CD4-positive, CD25-positive, alpha-beta regulatory T cell (primary cell): ENCODE measurements around the gene LMNTD2. TPM values are rescaled to one million over a fixed set of nuclear protein-coding genes. Genes with fewer than 3 reads are reported as not detected.
A peak's percentile ranks its signal among the peaks of the same experiment; 100 is the strongest.

Experiments
- ATAC-seq, 2 donors: fragments of 150-1000 bp; cut with Tn5 transposase; one replicate each; pipeline ENCODE4 v1.10.0; 2021; ENCODE audit warnings: low read depth in 2 of 2, moderate number of reproducible peaks in 2 of 2, moderate library complexity in 1 of 2
- DNase-seq, 3 donors: peaks; one replicate each; pipeline versions ENCODE4 v3.0.0 to v3.0.0-alpha.2; 2012 to 2022; ENCODE audit warnings: mixed read lengths in 1 of 3
- H3K27ac ChIP-seq: one replicate; pipeline ENCODE4 v1.7.0; 2013; ENCODE audit warnings: mild to moderate bottlenecking, low read length; ENCODE audit not compliant: insufficient read depth, poor library complexity, severe bottlenecking
- H3K27me3 ChIP-seq: one replicate; pipeline ENCODE4 v1.7.0; 2013; ENCODE audit warnings: low read length; ENCODE audit not compliant: control insufficient read depth, insufficient read depth
- H3K36me3 ChIP-seq: one replicate; pipeline ENCODE4 v1.7.0; 2013; ENCODE audit warnings: mild to moderate bottlenecking, low read length, moderate library complexity; ENCODE audit not compliant: control insufficient read depth, insufficient read depth
- H3K4me1 ChIP-seq: 2 replicates; pipeline ENCODE4 v1.7.0; 2013; ENCODE audit warnings: mild to moderate bottlenecking, low read length; ENCODE audit not compliant: insufficient read depth, control insufficient read depth, poor library complexity, severe bottlenecking
- H3K4me3 ChIP-seq: one replicate; pipeline ENCODE4 v1.7.0; 2013; ENCODE audit warnings: low read depth, mild to moderate bottlenecking, low read length, moderate library complexity
- H3K9me3 ChIP-seq, 2 experiments: 1 replicate in 1 of 2; 2 replicates in 1 of 2; pipeline ENCODE4 v1.7.0; 2013; ENCODE audit warnings: low read length in 2 of 2, mild to moderate bottlenecking in 1 of 2, moderate library complexity in 1 of 2; ENCODE audit not compliant: control insufficient read depth in 2 of 2
- H3K27ac Mint-ChIP-seq, 3 donors: one replicate each; pipeline ENCODE4 v1.8.0; 2020 to 2022; ENCODE audit warnings: mild to moderate bottlenecking in 3 of 3, mixed read lengths in 3 of 3, moderate library complexity in 2 of 3
- H3K27me3 Mint-ChIP-seq: one replicate; pipeline ENCODE4 v1.8.0; 2022; ENCODE audit warnings: mild to moderate bottlenecking, mixed read lengths
- H3K36me3 Mint-ChIP-seq: one replicate; pipeline ENCODE4 v1.8.0; 2020; ENCODE audit warnings: mixed read lengths
- H3K4me1 Mint-ChIP-seq, 4 donors: one replicate each; pipeline ENCODE4 v1.8.0; 2020 to 2022; ENCODE audit warnings: mixed read lengths in 4 of 4, mild to moderate bottlenecking in 1 of 4
- H3K4me3 Mint-ChIP-seq, 4 donors: one replicate each; pipeline ENCODE4 v1.8.0; 2020 to 2022; ENCODE audit warnings: mild to moderate bottlenecking in 4 of 4, mixed read lengths in 4 of 4, moderate library complexity in 3 of 4
- H3K9me3 Mint-ChIP-seq, 7 donors: one replicate each; pipeline ENCODE4 v1.8.0; 2020 to 2022; ENCODE audit warnings: mixed read lengths in 7 of 7, mild to moderate bottlenecking in 3 of 7, moderate library complexity in 2 of 7
- polyA plus RNA-seq, 4 donors: library from polyadenylated mRNA; unstranded; fragments of 300-500 nt; fragmentation: Illumina TruSeq; gene quantifications; one replicate each; pipeline ENCODE4 v1.2.3, GENCODE V29; 2021
- total RNA-seq: library from RNA; stranded (reverse); gene quantifications from one replicate; pipeline ENCODE4 v1.2.3, GENCODE V29; 2022

Gene LMNTD2
- total and polyA plus RNA-seq, 5 donors from 2014 or later, result 0.79 to 5.1 (median 1.1) TPM

- Mint-ChIP-seq H3K4me3 (no peak overlapping the region), H3K9me3 (peaks cover 0 to 2% (median 0%) of the 10 kb centered on the region in 7 donors), H3K4me1 (no peaks in the 10 kb centered on the region), H3K36me3 (peaks cover 10% of the 10 kb centered on the region), H3K27me3 (no peaks in the 10 kb centered on the region), H3K27ac (no peak overlapping the region)
- Histone ChIP-seq H3K4me1 (no peaks in the 10 kb centered on the region), H3K27ac (no peak overlapping the region), H3K27me3 (no peaks in the 10 kb centered on the region), H3K36me3 (peaks cover 74% of the 10 kb centered on the region), H3K9me3 (no peaks in the 10 kb centered on the region), H3K4me3 (no peak overlapping the region)
- no peak for DNase-seq
- ATAC-seq, result no peak
These were observed 45.0 kb upstream of the LMNTD2 start for GRCh38 chr11:605286-606129.

GRCh38 chr11:603154-603553 is 42.6 kb upstream of the LMNTD2 start:
- Mint-ChIP-seq H3K36me3 (peaks cover 15% of the 10 kb centered on the region), H3K27me3 (no peaks in the 10 kb centered on the region), H3K4me3 (no peak overlapping the region), H3K27ac (no peak overlapping the region), H3K9me3 (no peaks in the 10 kb centered on the region), H3K4me1 (no peaks in the 10 kb centered on the region)
- Histone ChIP-seq H3K36me3 (peaks cover 76% of the 10 kb centered on the region), H3K9me3 (no peaks in the 10 kb centered on the region), H3K4me3 (no peak overlapping the region), H3K27ac (no peak overlapping the region), H3K27me3 (no peaks in the 10 kb centered on the region), H3K4me1 (no peaks in the 10 kb centered on the region)
- DNase-seq, result no peak
- ATAC-seq, result no peak

- Histone ChIP-seq H3K9me3 (no peaks in the 10 kb centered on the region), H3K36me3 (peaks cover 75% of the 10 kb centered on the region), H3K27me3 (no peaks in the 10 kb centered on the region), H3K27ac (no peak overlapping the region), H3K4me3 (no peak overlapping the region), H3K4me1 (no peaks in the 10 kb centered on the region)
- H3K9me3 Mint-ChIP-seq, result no peaks in the 10 kb centered on the region
- H3K4me1 Mint-ChIP-seq, result no peaks in the 10 kb centered on the region
- H3K4me3 Mint-ChIP-seq, result no peak overlapping the region
- H3K27me3 Mint-ChIP-seq, result no peaks in the 10 kb centered on the region
- DNase-seq, result no peak
- no peak overlapping the region for H3K27ac Mint-ChIP-seq
- H3K36me3 Mint-ChIP-seq, result peaks cover 15% of the 10 kb centered on the region
- ATAC-seq, result no peak
These were observed 41.2 kb upstream of the LMNTD2 start for GRCh38 chr11:601573-602245.

GRCh38 chr11:598005-598680 is 37.6 kb upstream of the LMNTD2 start:
- Mint-ChIP-seq H3K36me3 (peaks cover 14% of the 10 kb centered on the region), H3K4me3 (no peak overlapping the region), H3K9me3 (no peaks in the 10 kb centered on the region), H3K27ac (peak overlapping the region in 1 of 3 donors; percentile 36), H3K4me1 (no peaks in the 10 kb centered on the region), H3K27me3 (no peaks in the 10 kb centered on the region)
- DNase-seq (no peak), ATAC-seq (no peak)
- no peak overlapping the region for H3K4me3 ChIP-seq
- no peaks in the 10 kb centered on the region for H3K27me3 ChIP-seq
- no peak overlapping the region for H3K27ac ChIP-seq
- peaks cover 81% of the 10 kb centered on the region for H3K36me3 ChIP-seq
- H3K4me1 ChIP-seq, result no peaks in the 10 kb centered on the region
- H3K9me3 ChIP-seq, result no peaks in the 10 kb centered on the region

- Histone ChIP-seq H3K4me3 (no peak overlapping the region), H3K36me3 (peaks cover 83% of the 10 kb centered on the region), H3K27me3 (no peaks in the 10 kb centered on the region), H3K9me3 (no peaks in the 10 kb centered on the region), H3K27ac (no peak overlapping the region), H3K4me1 (no peaks in the 10 kb centered on the region)
- Mint-ChIP-seq H3K36me3 (peaks cover 21% of the 10 kb centered on the region), H3K4me3 (no peak overlapping the region), H3K4me1 (no peaks in the 10 kb centered on the region), H3K27me3 (no peaks in the 10 kb centered on the region), H3K27ac (no peak overlapping the region), H3K9me3 (no peaks in the 10 kb centered on the region)
- DNase-seq (no peak), ATAC-seq (peak in 1 of 2 donors; percentile 24)
These were observed 36.7 kb upstream of the LMNTD2 start for GRCh38 chr11:597166-597725.

GRCh38 chr11:596374-596773 is 35.8 kb upstream of the LMNTD2 start:
- Histone ChIP-seq H3K36me3 (peaks cover 80% of the 10 kb centered on the region), H3K27me3 (no peaks in the 10 kb centered on the region), H3K4me3 (no peak overlapping the region), H3K9me3 (no peaks in the 10 kb centered on the region), H3K4me1 (no peaks in the 10 kb centered on the region), H3K27ac (no peak overlapping the region)
- no peaks in the 10 kb centered on the region for H3K9me3 Mint-ChIP-seq
- no peaks in the 10 kb centered on the region for H3K27me3 Mint-ChIP-seq
- no peak overlapping the region for H3K4me3 Mint-ChIP-seq
- H3K36me3 Mint-ChIP-seq, result peaks cover 19% of the 10 kb centered on the region
- no peak for ATAC-seq
- H3K27ac Mint-ChIP-seq, result no peak overlapping the region
- DNase-seq, result no peak
- no peaks in the 10 kb centered on the region for H3K4me1 Mint-ChIP-seq

GRCh38 chr11:595400-595799 is 34.9 kb upstream of the LMNTD2 start:
- Mint-ChIP-seq H3K4me1 (no peaks in the 10 kb centered on the region), H3K27me3 (no peaks in the 10 kb centered on the region), H3K9me3 (no peaks in the 10 kb centered on the region), H3K27ac (no peak overlapping the region), H3K4me3 (no peak overlapping the region), H3K36me3 (peaks cover 25% of the 10 kb centered on the region)
- ATAC-seq, result no peak
- Histone ChIP-seq H3K9me3 (no peaks in the 10 kb centered on the region), H3K4me1 (no peaks in the 10 kb centered on the region), H3K36me3 (peaks cover 80% of the 10 kb centered on the region), H3K27ac (no peak overlapping the region), H3K4me3 (no peak overlapping the region), H3K27me3 (no peaks in the 10 kb centered on the region)
- DNase-seq, result no peak
